ENCODE measurements around the gene SH3BP4. TPM values are rescaled to one million over a fixed set of nuclear protein-coding genes. Genes with fewer than 3 reads are reported as not detected.

The SH3BP4 gene
- total RNA-seq, 1 experiment from 2014 or later, result 93.8 TPM

DNA sequence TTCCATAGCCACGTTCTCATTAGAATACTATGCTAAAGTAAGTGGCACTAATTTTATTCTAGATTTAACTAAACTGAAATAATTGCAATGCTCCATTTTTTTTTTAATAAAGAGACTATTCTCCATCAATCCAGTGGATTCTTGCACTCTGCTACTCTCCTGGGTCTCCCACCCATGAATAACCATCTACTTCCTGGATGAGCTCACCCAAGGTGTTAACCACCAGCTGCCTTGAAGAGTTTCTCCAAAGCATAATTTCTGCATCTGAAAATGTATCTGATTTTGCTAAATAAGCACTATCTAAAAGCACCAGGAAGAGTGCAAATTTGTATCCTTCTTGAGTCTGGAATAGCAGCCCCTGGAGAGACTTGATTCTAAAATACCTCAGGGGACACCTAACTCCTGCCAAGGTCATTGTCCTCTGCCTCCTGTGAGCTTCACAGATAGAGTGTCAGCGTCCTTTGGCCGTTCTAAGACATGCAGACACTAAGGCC is 41.6 kb upstream of the SH3BP4 start:
- Histone ChIP-seq H3K79me1 (ENCODE audit: insufficient read depth, low read depth, low read length, poor library complexity, severe bottlenecking) (no peaks in the 10 kb centered on the region), H3K14ac (ENCODE audit: insufficient read depth, low read length) (no peak overlapping the region), H3K79me2 (ENCODE audit: insufficient read depth, low read length) (no peaks in the 10 kb centered on the region), H3K23me2 (ENCODE audit: insufficient read length, low read depth, low read length, poor library complexity, severe bottlenecking) (no peaks in the 10 kb centered on the region), H4K91ac (ENCODE audit: insufficient read length, low read depth, low read length) (no peak overlapping the region), H2BK5ac (ENCODE audit: insufficient read length, low read length) (no peak overlapping the region), H2BK12ac (ENCODE audit: insufficient read length, low read depth, low read length) (no peak overlapping the region), H3K9me3 (ENCODE audit: control insufficient read depth, low read depth, low read length) (no peaks in the 10 kb centered on the region), H4K20me1 (ENCODE audit: control insufficient read depth, insufficient read depth, insufficient read length) (no peaks in the 10 kb centered on the region), H4K8ac (replicated peaks; ENCODE audit: insufficient read length, low read depth, low read length) (no peak overlapping the region), H3T11ph (ENCODE audit: low read length) (no peak overlapping the region), H3K18ac (ENCODE audit: insufficient read length, low read depth, low read length) (no peak overlapping the region), H4K5ac (ENCODE audit: insufficient read length, low read depth, low read length) (no peak overlapping the region), H3K4ac (ENCODE audit: low read depth, low read length) (no peak overlapping the region), H2AFZ (ENCODE audit: low read length) (no peak overlapping the region), H2AK5ac (ENCODE audit: insufficient read length, low read length) (no peak overlapping the region), H3K56ac (ENCODE audit: insufficient read length, low read depth, low read length) (no peak overlapping the region), H2BK20ac (ENCODE audit: low read depth, low read length, poor library complexity, severe bottlenecking) (no peak overlapping the region), H3K9ac (ENCODE audit: extremely low read depth, insufficient read length, low read length) (no peak overlapping the region), H3K4me2 (ENCODE audit: insufficient read depth, insufficient read length, low read length) (no peak overlapping the region), H2BK120ac (ENCODE audit: low read depth, low read length, poor library complexity, severe bottlenecking) (no peak overlapping the region), H2BK15ac (ENCODE audit: low read depth, low read length) (no peak overlapping the region), H3K27ac (ENCODE audit: insufficient read length, low read depth, low read length) (no peak overlapping the region), H3K27me3 (ENCODE audit: insufficient read depth, low read length) (no peaks in the 10 kb centered on the region), H3K23ac (ENCODE audit: insufficient read length, low read depth, low read length) (no peak overlapping the region), H3K4me1 (ENCODE audit: insufficient read depth, low read length) (no peaks in the 10 kb centered on the region)
- Mint-ChIP-seq H3K27ac (no peak overlapping the region), H3K4me1 (peaks cover 12 to 14% of the 10 kb centered on the region in 2 experiments), H3K9me3 (no peaks in the 10 kb centered on the region), H3K36me3 (ENCODE audit: insufficient read depth in 1 of 3, low read depth in 3 of 3) (no peaks in the 10 kb centered on the region), H3K4me3 (no peak overlapping the region), H3K27me3 (ENCODE audit: low read depth) (peaks cover 6% of the 10 kb centered on the region)
- DNase-seq, result no peak
- TF ChIP-seq CTCF (conservative IDR thresholded peaks at IDR 0.05), result no peak
- no CpG with 5 or more reads among the region's 3 CpGs for WGBS (ENCODE audit: extremely low coverage, insufficient read length, low lambda C conversion rate)
